Measurements from ENCODE around the gene TTC33.

DNA sequence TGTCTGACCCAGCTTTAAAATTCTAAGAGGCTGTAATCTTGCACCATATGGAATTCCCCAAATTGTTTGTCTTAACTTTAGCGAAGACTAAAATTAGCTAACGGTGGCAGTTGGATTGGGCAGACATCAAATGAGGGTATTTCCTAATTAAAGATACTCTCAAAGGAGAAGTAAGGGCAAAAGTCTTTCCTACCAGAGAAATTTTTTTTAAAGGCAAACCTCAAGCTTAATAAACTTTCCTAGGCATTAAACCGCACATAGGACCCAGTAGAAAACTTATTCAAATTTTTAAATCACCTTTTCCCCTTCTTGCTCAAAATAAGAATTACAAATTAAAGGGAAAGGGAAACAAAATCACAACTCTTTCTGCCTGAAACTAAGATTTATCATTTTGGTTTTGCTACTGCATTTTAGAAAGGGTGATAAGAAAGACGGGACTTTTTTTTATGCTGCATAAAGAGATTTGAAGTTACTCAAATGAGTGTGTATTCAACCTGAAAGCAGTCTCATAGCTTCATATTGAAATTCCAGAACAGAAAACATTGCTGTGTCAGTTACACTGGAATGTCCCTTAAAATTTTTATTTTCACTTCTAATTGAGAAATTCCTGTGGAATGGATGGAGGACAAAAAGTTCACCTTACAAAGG, 265.2 kb downstream of the TTC33 start:
- TF ChIP-seq, protein P1, sequence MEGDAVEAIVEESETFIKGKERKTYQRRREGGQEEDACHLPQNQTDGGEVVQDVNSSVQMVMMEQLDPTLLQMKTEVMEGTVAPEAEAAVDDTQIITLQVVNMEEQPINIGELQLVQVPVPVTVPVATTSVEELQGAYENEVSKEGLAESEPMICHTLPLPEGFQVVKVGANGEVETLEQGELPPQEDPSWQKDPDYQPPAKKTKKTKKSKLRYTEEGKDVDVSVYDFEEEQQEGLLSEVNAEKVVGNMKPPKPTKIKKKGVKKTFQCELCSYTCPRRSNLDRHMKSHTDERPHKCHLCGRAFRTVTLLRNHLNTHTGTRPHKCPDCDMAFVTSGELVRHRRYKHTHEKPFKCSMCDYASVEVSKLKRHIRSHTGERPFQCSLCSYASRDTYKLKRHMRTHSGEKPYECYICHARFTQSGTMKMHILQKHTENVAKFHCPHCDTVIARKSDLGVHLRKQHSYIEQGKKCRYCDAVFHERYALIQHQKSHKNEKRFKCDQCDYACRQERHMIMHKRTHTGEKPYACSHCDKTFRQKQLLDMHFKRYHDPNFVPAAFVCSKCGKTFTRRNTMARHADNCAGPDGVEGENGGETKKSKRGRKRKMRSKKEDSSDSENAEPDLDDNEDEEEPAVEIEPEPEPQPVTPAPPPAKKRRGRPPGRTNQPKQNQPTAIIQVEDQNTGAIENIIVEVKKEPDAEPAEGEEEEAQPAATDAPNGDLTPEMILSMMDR (IDR thresholded peaks at IDR 0.05), result no peak
- TF ChIP-seq EZH2 (IDR thresholded peaks at IDR 0.05) (no peak), EZH2phosphoT487 (IDR thresholded peaks at IDR 0.05) (no peak)
